Endometrial microvascular endothelial cells (primary cell): ENCODE results near the gene RBPJ. TPM values are rescaled to one million over a fixed set of nuclear protein-coding genes. Genes with fewer than 3 reads are reported as not detected.
"Not testable (repeated sequence)": the region's sequence is repeated elsewhere in the genome, so short reads cannot be mapped to it uniquely, and the experiment has no call there.

Experiments
- in situ Hi-C: cut with HindIII; loops from 2 replicates; pipeline ENCODE4 v1.10.0; 2017; ENCODE audit warnings: low sequenced_read_pairs, low pct_unique_long_range_greater_than_20kb; ENCODE audit errors: inconsistent ontology term
- total RNA-seq: library from RNA; depleted of rRNA; stranded (reverse); fragments of >200 nt; gene quantifications from one replicate; pipeline ENCODE4 v1.2.3, GENCODE V29; 2015; ENCODE audit errors: inconsistent ontology term

RBPJ gene
- total RNA-seq, 1 donor from 2014 or later = 23.0 TPM

DNA sequence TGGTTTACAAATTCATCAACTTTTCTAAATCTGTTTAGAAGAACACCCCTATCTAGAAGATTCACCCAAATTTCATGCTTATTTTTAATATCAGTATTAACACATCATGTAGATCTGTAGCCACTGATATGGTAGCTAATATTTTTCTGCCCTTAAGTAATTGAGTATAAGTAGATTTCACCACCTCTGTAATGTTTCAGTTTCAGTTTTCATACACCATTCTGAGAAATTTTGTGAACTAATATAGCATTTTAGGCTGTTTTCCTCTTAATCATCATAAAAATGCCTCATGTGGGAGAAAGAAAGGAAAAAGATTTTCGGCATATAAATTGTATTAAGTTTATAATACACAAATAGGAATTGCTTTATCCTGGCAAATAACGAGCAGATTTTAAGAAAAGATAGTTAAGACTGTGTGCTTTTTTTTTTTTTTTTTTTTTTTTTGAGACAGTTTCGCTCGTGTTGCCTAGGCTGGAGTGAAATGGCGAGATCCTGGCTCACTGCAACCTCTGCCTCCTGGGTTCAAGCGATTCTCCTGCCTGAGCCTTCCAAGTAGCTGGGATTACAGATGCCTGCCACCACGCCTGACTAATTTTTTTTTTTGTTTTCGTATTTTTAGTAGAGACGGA is 21.4 kb upstream of the RBPJ start:
- in situ Hi-C loops = no loop called here

DNA sequence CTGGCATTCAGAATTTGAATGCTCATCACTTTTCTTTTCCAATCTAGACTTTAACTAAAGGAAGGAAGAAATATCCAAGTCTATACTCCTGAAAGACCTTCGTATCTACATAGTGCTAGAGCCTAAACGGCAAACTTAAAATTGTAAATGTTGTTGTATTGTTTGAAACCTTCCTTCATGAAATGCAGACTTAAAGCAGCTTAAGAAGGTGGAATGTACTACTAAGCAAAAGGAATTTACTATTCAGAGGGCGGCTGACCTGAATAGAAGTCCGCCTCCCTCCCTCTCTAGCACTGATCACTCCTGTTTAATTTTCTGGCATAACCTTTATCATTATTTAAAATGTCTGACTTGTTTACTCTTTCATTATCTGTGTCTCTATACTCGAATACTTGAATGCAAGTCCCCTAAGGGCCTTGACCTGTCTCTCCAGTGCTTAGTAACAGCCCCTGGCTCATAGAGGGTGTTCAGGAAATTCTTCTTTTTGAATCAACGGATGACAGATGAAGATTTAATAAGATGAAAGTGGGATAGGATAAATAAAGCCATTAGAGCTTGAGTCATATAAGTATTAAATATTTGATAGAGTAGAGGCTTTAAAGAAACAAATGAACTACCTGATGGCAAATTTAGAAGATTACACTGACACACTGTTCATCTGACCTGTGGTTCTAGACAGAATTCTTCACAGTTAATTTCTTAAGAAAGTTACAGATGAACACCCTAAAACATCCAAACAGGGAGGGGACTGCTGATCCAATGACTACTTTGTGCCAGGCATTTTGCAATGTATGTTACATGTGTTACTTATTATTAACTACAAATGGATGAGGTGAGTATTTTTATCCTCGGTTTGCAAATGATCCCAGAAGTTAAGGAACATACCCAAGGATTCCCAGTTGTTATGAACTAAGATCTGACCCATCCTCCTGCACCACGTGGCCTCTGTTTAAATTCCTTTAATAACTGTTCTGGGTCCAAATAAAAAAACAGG is 20.2 kb upstream of the RBPJ start:
- in situ Hi-C loops = no loop called here

DNA sequence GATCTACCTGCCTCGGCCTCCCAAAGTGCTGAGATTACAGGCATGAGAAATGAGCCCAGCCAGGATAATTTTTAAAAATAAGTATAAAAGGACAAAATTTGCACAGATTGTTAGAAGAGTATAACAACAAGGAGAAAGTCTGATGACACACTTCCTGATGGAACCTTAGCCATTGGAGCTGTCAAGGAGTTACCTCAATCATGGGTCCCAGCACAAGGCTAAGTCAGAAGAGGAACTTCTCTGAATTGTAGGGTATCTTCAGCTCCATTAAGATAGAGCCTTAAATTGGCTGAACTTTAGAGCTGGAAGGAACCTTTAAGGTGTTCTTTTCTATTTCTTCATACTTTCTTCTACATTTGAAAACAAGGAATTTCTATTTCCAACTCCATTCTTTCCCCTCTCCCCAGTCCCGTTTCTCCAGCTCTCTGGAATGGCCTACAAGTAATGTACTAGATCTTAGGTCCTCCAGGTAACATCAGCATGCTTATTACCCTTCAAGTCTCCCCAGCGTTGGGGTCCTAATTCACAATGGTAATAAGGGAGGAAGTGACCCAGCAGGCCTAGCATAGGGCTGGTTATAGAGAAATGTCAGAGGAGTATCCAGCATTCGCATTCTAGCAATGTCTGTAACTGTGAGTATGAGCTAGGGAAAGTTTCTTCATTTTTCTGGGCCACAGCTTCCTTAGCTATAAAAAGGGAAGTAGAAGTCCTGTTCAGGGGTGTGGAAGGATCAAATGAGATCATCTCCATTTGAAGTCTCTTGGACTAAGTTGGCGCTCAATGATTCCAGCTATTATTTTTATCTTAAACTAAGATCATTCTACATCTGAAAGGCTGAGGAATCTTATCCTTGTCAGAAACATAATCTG is 18.5 kb upstream of the RBPJ start:
- in situ Hi-C loops = no loop called here

DNA sequence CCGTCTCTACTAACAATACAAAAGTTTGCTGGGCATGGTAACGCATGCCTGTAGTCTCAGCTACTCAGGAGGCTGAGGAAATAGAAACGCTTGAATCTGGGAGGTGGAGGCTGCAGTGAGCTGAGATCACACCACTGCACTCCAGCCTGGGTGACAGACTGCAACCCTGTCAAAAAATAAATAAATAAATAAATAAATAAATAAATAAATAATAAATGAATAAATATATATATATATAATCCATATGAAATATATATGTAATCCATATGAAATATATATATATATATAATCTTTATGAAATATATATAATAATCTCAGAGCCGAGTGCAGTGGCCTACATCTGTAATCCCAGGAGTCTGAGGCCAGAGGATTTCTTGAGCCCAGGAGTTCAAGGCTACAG is 17.8 kb upstream of the RBPJ start:
- in situ Hi-C loops = no loop called here

DNA sequence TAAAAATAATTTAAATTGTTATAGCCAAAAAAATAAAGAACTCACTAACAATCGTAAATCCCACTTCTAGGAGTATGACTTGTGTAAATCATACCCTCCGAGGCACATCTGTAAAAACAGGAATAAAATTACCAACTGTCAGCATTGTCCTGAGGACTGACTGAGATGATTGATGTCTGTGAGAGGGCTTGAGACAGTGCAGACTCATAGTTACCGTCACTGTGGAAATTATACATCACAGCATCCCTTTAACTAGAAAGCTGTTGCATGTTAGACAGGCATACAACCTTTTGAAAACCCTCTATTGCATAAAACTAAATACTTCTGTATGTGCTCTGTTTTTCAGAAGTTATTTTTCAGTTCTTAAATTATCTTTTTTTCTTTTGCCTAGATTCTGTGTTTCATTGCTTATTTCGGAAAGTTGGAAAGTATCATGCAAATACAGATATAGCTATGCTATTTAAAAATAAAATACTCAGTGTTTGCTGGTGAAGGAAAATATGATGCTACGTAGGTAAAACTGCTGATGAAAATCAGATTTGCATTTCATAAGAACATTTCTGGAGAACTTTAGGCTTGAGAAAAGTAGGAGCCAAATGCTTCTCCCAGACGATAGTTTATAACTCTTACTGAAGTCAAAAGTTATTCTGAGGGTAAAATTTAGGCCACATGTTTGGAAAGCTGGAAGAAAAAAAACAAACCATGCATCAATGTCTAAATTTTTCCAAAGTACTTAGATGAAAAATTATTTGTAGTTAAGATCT is 13.6 kb upstream of the RBPJ start:
- in situ Hi-C loops = no loop called here

DNA sequence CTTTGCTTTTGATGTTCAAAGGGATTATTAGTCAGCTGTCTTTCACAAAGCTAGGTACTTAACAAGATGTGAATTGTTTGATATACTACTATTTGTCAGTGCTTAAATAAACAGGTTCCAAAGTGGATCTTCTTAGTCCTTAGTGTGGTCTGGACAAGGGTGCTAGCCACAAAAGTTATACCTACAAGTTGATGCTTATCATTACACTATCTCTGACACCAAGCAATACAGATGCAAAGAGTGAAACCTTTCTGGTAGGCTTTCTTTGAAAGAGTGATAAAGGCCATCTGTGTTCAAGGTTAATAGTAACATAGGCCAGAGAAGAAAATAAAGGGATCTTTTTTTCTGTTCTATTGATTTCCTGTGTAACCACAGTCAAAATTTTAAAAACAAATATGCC is 12.2 kb upstream of the RBPJ start:
- in situ Hi-C loops = no loop called here

DNA sequence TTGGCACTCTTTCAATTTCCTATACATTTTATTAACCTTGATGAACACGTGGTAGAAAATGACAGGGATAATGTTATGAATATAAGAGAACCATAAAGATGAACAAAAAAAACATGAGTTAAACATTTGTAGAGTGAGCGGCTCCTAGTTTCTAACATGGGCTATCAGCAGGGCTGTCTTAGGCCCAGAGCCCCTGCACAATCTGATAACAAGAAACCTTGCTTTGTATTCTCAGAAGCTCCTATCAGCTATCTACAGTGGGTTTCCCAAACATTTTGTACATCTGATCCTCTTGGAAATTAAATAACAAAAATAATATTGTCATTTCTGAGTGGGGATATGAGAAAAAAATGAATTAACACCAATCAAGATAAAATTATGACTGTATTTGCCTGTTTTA is 10.6 kb upstream of the RBPJ start:
- in situ Hi-C loops = no loop called here

DNA sequence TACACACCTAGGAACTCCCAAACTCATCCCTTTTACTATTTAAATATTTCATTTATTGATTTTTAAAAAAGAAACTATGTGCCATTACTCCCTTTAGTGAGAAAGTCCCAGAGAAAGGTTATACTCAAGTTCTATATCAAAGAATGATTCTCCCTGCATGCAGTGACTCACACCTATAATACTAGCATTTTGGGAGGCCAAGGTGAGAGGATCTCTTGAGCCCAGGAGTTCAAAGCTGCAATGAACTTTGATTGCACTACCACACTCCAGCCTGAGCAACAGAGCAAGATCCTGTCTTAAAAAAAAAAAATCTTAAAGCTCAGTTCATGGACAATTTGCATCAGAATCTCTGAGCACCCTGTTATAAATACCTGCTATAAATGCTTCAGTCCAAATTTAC is 9.2 kb upstream of the RBPJ start:
- in situ Hi-C loops = no loop called here

DNA sequence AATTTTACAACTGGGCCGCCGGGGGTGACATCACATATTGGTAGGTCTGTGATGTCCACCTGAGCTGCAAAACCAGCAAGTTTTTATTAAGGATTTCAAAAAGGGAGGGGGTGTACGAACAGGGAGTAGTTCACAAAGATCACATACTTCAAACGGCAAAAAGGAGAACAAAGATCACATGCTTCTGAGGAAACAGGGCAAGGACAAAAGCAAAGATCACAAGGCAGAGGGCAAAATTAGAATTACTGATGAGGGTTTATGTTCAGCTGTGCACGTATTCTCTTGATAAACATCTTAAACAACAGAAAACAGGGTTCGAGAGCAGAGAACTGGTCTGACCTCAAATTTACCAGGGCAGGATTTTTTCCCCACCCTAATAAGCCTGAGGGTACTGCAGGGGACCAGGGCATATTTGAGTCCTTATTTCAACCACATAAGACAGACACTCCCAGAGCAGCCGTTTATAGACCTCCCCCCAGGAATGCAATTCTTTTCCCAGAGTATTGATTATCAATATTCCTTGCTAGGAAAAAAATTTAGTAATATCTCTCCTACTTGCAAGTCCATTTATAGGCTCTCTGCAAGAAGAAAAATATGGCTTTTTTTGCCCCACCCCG is 5.4 kb upstream of the RBPJ start:
- in situ Hi-C loops = not testable (repeated sequence)

DNA sequence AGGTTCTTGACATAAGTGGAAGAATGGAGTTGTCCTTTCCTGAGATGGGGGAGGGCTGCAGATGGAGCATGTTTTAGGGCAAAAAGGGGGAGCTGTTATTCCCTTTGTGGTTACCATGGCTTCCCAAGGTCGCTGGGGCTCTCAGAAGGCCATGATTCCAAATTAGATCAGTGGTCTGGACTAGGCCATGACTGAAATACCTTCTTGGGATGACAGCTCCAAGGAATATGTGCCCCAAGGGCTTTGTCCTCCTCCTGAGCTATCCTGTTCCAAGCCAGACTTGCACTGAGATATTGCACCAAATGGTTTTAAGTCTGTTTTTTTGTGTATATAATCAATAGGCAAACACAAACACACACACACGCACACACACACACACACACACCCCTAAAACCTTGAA is 3.0 kb upstream of the RBPJ start:
- in situ Hi-C loops = no loop called here

DNA sequence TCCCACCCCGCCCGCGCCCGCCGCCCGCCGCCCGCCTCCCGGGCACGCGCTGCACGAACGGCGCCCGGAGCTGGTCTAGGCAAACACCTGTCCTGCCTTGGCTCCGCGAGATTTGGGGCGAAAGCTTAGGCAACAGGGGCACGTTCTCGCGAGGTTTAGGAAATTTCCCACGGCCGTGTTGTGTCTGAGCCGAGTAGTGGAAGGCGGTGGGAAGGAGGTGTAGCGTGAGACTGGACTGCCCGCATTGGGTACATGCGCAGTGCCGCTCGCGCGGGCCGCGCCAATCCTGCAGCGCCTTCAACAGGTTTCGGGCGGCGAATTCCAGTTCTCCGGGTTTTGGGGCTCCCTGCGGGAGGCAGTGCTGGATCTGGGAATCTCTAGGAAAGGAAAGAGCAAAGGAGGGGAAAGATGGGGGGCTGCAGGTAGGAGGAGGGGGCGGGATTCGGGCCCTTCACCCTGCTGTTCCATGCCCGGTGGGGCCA is 1.3 kb upstream of the RBPJ start:
- in situ Hi-C loops = no loop called here

DNA sequence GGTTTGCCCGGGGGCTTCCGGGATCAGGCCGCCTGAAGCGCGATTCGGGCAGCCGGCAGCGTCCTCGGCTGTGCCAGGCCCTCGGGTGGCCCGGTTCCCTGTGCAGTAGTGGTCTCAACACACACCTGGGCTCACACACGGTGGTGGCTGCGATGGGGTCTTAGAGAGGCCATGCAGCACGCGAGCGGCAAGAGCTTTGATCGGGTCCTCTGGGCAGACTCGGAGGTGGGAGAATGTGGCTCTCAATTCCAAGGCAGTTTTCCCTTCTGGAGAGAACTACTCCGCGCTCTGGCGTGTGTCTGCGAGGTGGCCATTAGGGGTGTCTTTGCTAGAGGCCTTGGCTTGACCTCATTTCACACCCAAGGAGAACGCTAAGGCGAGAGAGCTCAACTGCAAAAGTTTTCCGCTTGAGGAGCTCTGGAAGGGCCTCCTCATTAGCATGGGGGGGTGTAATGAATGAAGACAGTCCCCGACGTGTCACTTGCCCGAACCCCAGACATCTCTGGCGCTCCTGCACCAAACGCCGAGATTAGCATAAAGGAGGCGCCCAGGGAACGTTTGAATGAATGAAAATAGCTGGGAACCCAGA is 771 bp upstream of the RBPJ start:
- in situ Hi-C loops = no loop called here

DNA sequence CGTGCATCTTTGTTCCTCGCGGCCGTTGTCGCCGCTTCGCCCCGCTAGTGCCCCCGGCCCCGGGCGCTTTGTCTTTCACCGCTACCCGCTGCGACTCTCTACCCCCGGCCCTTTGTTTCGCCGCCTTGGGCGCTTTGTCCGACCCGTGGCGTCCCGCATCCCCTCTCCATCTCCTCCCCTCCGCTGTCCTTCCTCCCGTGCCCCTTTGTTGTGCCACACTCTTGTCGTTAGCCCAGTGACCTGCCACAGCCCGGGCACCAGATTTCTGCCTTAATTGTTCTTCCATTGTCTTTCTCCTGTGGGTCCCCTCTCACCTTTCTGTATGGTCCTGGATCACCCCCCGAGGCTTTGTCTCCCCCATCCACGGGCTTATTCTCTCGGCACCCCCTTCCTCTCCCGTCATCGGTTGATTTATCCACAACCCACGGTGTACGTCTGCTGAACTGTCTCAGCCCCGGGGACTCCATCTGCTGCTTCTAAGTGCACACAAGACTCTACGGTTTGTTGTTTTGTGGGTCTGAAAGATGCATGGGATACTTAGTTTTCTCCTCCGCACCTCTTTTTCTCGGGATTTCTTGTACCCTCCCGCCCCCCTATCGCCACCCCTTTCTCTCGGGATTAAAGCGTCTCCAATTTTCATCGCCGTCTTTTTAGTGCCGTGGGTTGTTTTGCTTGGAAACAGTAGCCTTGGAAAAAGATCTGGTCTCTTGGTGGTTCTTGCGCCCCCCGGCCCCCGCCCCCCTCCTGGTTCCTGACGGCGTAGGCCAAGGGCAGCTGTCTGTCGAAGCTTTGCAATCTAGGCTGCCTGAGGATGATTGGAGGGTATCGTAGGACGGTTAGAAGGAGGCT is 783 bp downstream of the RBPJ start:
- in situ Hi-C loops = no loop called here

DNA sequence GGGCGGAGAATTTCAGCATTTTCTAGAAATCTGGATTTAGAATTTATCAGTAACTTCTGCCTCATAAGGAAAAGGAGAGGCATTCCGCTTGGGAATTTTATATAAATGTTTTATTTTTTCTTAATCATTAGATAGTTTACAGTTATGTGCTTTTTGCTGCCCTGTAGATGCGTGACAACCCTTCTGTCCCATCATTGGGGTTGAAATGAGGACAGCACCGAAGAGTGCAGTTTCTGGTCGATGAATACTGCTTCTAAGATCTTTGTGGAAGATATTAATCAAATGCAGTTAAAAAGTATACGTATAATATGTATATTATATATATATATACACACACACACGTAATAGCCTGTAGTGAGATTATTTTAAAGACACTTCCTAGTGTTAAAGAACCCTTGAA is 1.5 kb downstream of the RBPJ start:
- in situ Hi-C loops = no loop called here

DNA sequence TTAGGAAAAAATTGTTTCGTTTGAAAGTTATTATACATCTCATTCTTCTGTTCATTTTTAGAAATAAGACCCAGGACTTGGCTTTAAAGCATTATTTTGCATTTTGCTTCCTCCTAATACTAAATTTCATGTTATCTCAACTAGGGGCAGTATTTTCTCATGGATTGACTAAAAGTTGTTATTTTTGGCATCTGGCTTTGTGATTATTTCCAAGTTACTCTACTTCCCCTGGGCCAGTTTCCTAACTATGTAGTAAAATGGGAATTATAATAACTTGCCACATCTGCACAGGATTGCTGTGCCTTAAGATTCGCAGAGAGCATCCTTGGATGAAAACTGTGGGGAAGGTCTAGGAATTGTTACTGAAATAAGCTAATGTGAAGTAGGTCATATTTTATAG is 3.0 kb downstream of the RBPJ start:
- in situ Hi-C loops = no loop called here

DNA sequence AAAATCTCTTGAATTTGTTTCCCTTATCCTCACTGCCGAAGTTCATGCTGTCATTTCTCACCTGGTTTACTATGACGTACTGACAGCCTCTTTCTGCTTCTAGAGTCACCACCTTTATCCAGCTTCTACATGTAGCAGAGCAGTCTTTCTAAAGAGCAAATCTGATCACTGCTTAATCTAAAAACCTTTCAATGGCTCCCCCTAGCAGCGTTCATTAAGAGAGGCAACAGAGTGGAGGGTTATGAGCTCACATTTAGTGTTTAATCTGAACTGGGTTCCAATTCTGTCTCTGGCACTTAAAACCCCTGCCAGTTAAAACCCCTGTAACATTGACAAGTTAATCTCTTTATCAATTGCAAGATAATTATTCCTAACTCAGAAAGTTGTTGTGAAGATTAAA is 4.4 kb downstream of the RBPJ start:
- in situ Hi-C loops = no loop called here

DNA sequence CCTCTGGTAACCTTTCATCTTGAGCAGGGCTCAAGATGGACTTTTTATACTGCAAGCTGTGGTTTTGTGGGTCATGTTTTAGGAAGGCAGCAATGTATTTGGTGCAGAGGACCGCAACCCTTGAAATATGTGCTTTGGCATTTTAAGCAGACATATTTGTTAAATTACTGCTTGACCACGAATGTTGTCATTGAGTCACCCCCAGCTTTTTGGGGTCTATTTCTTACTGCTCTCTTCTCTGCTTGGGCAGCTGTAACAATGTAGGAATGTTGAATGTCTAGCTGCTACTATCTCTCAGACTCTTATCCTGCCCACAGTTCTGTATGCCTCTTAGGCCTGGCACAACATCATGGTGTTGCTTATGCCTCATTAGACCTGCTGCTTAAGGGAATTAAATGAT is 6.0 kb downstream of the RBPJ start:
- in situ Hi-C loops = no loop called here
